ENCODE data around the gene ITIH3.

Gene ITIH3

DNA sequence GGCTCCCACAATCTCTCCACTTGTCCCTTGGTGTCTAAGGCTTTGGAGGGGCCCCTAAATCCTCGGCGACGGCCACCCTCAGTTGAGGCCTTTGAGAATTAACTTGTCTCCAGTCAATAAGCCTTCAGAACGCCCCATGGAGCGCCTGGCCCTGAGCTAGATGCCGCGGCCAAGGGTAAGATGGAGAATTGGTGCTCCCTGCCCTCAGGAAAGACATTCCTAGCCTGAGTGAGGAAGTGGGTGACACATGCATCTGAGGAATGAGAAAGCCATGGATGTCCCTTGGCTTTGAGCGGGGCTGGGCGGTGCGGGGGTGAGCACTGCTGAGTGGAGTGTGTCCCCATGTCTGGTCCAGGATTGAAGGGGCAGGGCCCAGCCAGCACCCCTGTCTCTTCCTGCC, 22.6 kb downstream of the ITIH3 start:
- Histone ChIP-seq H3K36me3 (no peaks in the 10 kb centered on the region), H3K27ac (no peak overlapping the region), H3K9me3 (ENCODE audit: severe bottlenecking) (no peaks in the 10 kb centered on the region), H3K4me3 (ENCODE audit: low read depth, low read length) (no peak overlapping the region), H3K27me3 (ENCODE audit: insufficient read depth, low read depth, severe bottlenecking) (no peaks in the 10 kb centered on the region)
- TF ChIP-seq, protein P1, sequence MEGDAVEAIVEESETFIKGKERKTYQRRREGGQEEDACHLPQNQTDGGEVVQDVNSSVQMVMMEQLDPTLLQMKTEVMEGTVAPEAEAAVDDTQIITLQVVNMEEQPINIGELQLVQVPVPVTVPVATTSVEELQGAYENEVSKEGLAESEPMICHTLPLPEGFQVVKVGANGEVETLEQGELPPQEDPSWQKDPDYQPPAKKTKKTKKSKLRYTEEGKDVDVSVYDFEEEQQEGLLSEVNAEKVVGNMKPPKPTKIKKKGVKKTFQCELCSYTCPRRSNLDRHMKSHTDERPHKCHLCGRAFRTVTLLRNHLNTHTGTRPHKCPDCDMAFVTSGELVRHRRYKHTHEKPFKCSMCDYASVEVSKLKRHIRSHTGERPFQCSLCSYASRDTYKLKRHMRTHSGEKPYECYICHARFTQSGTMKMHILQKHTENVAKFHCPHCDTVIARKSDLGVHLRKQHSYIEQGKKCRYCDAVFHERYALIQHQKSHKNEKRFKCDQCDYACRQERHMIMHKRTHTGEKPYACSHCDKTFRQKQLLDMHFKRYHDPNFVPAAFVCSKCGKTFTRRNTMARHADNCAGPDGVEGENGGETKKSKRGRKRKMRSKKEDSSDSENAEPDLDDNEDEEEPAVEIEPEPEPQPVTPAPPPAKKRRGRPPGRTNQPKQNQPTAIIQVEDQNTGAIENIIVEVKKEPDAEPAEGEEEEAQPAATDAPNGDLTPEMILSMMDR (IDR thresholded peaks at IDR 0.05; ENCODE audit: low read depth, low read length) = no peak
- DNase-seq = no peak

DNA sequence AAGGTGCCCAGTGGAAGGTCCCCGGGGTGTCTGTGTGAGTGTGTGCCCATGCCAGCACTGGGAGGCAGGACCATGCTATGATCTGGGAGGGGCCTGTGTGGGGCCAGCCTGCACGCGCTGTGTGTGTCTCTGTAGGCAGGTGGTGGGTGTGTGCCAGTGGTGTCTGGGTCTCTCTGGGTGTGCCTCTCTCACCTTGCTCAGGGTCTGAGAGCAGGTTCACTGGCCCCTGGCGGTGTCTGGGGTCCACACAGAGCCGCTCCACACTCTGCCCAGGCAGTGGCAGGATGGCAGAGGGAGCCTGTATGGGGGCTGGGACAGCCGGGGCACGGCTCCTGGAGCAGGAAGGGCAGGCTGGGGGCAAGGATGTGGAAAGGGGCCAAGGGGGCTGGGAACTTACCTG, 23.3 kb downstream of the ITIH3 start:
- H3K9me3 ChIP-seq (ENCODE audit: severe bottlenecking) = no peaks in the 10 kb centered on the region
- no peaks in the 10 kb centered on the region for H3K36me3 ChIP-seq
- H3K27me3 ChIP-seq (ENCODE audit: insufficient read depth, low read depth, severe bottlenecking) = no peaks in the 10 kb centered on the region
- TF ChIP-seq, protein P1 (IDR thresholded peaks at IDR 0.05; ENCODE audit: low read depth, low read length) = no peak
- no peak for DNase-seq
- H3K4me3 ChIP-seq (ENCODE audit: low read depth, low read length) = no peak overlapping the region
- no peak overlapping the region for H3K27ac ChIP-seq

DNA sequence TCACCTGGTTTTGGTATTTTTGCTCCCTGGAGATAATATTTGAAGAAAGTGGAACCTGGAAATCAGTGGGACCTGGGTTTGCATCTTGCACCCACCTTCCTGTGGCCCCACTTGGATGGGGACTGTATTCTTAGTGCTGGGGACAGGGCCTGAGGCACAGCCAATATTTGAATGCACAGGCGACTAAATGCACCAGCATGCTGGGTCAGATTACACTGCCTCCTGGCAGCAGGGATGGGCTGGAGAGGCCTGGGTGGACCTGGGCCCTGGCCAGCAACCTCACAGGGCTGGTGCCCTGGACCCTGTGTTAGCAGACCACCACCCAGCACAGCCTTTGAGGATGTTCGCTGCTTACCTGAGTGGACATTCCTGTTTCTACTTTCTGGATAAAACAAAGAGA, 25.3 kb downstream of the ITIH3 start:
- H3K27ac ChIP-seq = no peak overlapping the region
- H3K36me3 ChIP-seq = no peaks in the 10 kb centered on the region
- TF ChIP-seq, protein P1 (IDR thresholded peaks at IDR 0.05; ENCODE audit: low read depth, low read length) = no peak
- H3K9me3 ChIP-seq (ENCODE audit: severe bottlenecking) = no peaks in the 10 kb centered on the region
- H3K27me3 ChIP-seq (ENCODE audit: insufficient read depth, low read depth, severe bottlenecking) = no peaks in the 10 kb centered on the region
- DNase-seq = peak; percentile 18
- no peak overlapping the region for H3K4me3 ChIP-seq (ENCODE audit: low read depth, low read length)

DNA sequence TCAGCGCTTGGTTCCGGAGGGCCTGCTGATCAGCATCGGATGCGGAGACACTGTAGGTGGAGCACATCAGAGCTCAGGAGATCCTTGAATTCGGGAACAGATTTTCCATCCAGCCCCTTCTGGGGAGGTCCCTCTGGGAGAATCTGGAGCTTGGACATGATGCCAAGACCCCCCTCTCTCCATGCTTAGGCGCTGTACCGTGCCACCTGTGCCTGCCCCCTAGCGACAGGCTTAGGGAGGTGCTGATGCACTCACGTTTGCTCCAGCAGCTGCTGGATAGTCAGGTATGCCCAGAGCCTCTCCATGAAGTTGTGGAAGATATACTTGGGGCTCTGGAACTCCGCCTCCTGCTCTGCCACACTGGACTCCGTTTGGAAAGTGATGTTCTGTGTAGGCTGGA, 26.1 kb downstream of the ITIH3 start:
- Histone ChIP-seq H3K36me3 (no peaks in the 10 kb centered on the region), H3K27me3 (ENCODE audit: insufficient read depth, low read depth, severe bottlenecking) (no peaks in the 10 kb centered on the region), H3K4me3 (ENCODE audit: low read depth, low read length) (no peak overlapping the region), H3K9me3 (ENCODE audit: severe bottlenecking) (no peaks in the 10 kb centered on the region), H3K27ac (no peak overlapping the region)
- TF ChIP-seq, protein P1 (IDR thresholded peaks at IDR 0.05; ENCODE audit: low read depth, low read length) = peak; percentile 94
- DNase-seq = peak; percentile 66

DNA sequence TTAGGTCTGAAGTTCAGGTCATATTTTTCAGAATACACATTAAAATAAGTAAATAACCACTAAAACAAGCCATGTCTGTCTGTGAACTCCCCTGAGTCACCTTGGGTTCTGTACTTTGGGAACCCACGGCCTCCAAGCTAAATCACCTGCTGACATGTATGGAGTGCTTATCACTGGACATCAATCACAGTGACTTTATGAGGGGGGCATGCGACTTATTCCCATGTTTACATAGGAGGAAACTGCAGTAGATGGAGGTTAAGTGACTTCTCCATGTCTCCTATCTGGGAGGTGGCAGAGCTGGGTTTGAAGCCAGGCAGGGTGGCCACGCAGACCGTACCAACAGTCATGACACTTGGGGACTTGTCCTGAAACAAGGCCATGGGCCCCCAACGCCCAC, 27.8 kb downstream of the ITIH3 start:
- Histone ChIP-seq H3K27ac (no peak overlapping the region), H3K27me3 (ENCODE audit: insufficient read depth, low read depth, severe bottlenecking) (no peaks in the 10 kb centered on the region), H3K36me3 (no peaks in the 10 kb centered on the region), H3K4me3 (ENCODE audit: low read depth, low read length) (no peak overlapping the region), H3K9me3 (ENCODE audit: severe bottlenecking) (no peaks in the 10 kb centered on the region)
- no peak for DNase-seq
- TF ChIP-seq, protein P1 (IDR thresholded peaks at IDR 0.05; ENCODE audit: low read depth, low read length) = no peak

DNA sequence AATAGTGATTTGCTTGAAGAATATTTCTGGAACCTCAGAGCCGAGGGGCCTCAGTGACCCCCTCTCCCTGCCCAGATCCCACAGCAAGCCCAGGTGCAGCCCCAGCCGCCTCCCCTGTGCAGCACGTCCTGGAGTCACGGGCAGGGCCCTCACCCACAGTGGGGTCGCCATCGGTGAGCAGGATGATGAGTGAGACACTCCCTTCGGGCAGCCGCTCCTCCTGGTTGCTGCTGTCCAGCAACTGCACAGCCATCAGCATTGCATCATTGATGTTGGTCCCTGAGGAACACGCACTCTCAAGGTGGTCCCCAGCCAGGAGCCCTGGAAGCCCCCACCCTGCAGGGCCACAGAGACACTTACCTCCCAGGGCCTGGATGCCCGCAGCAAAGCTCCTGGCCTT, 29.4 kb downstream of the ITIH3 start:
- DNase-seq = no peak
- Histone ChIP-seq H3K27me3 (ENCODE audit: insufficient read depth, low read depth, severe bottlenecking) (no peaks in the 10 kb centered on the region), H3K36me3 (no peaks in the 10 kb centered on the region), H3K9me3 (ENCODE audit: severe bottlenecking) (no peaks in the 10 kb centered on the region), H3K27ac (no peak overlapping the region), H3K4me3 (ENCODE audit: low read depth, low read length) (no peak overlapping the region)
- TF ChIP-seq, protein P1 (IDR thresholded peaks at IDR 0.05; ENCODE audit: low read depth, low read length) = no peak
